HL-60 (cell line): ENCODE data around the gene TJP1.

Experiments
- GABPA ChIP-seq: IDR thresholded peaks from 2 replicates; pipeline ENCODE4 v1.6.1; 2012; ENCODE audit warnings: low read depth
- POLR2AphosphoS5 ChIP-seq: IDR thresholded peaks from 2 replicates; pipeline ENCODE4 v1.6.1; 2012; ENCODE audit warnings: low read depth
- SPI1 ChIP-seq: IDR thresholded peaks from 2 replicates; pipeline ENCODE4 v1.6.1; 2012; ENCODE audit warnings: low read depth, mild to moderate bottlenecking, borderline replicate concordance
- TF ChIP-seq, protein P1 (sequence below): IDR thresholded peaks from one replicate; pipeline ENCODE4 v1.5.1; 2011; ENCODE audit warnings: low read length, control low read depth, inconsistent platforms; ENCODE audit not compliant: insufficient read depth
- TF ChIP-seq, protein P2 (sequence below): IDR thresholded peaks from 2 replicates; pipeline ENCODE4 v1.6.1; 2012; ENCODE audit warnings: low read depth; ENCODE audit not compliant: insufficient replicate concordance

DNA sequence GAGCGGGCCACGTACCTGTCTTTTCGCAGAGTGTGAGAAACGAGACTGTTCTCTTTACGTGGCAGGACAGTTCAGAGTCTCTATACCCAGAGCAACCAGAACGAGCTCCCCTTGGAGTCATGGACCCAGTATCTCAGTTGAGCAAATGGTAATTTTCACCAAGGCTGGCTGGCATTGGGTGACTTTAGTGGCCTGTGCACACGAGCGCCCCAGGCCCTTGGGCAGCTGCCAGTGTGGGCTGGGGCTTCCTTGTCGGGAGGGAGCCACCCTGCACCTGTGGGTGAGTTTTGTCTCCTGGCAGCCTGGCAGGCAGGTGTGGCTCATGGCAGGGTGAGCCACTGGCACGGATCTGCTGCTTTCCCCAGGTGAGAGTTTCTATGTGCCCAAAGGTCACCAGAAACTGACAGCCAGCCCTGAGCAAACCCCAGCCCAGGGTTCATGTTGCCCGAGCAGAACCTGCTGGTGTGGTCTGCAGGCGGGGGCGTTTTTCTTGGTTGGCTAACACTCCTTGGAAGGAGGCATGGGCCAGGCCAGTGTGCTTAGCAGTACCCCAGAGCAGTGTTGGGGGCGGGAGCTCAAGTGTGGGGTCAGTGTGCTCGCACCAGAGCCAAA, 135.0 kb downstream of the TJP1 start:
- TF ChIP-seq, protein P1, sequence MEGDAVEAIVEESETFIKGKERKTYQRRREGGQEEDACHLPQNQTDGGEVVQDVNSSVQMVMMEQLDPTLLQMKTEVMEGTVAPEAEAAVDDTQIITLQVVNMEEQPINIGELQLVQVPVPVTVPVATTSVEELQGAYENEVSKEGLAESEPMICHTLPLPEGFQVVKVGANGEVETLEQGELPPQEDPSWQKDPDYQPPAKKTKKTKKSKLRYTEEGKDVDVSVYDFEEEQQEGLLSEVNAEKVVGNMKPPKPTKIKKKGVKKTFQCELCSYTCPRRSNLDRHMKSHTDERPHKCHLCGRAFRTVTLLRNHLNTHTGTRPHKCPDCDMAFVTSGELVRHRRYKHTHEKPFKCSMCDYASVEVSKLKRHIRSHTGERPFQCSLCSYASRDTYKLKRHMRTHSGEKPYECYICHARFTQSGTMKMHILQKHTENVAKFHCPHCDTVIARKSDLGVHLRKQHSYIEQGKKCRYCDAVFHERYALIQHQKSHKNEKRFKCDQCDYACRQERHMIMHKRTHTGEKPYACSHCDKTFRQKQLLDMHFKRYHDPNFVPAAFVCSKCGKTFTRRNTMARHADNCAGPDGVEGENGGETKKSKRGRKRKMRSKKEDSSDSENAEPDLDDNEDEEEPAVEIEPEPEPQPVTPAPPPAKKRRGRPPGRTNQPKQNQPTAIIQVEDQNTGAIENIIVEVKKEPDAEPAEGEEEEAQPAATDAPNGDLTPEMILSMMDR, result no peak
- TF ChIP-seq, protein P2, sequence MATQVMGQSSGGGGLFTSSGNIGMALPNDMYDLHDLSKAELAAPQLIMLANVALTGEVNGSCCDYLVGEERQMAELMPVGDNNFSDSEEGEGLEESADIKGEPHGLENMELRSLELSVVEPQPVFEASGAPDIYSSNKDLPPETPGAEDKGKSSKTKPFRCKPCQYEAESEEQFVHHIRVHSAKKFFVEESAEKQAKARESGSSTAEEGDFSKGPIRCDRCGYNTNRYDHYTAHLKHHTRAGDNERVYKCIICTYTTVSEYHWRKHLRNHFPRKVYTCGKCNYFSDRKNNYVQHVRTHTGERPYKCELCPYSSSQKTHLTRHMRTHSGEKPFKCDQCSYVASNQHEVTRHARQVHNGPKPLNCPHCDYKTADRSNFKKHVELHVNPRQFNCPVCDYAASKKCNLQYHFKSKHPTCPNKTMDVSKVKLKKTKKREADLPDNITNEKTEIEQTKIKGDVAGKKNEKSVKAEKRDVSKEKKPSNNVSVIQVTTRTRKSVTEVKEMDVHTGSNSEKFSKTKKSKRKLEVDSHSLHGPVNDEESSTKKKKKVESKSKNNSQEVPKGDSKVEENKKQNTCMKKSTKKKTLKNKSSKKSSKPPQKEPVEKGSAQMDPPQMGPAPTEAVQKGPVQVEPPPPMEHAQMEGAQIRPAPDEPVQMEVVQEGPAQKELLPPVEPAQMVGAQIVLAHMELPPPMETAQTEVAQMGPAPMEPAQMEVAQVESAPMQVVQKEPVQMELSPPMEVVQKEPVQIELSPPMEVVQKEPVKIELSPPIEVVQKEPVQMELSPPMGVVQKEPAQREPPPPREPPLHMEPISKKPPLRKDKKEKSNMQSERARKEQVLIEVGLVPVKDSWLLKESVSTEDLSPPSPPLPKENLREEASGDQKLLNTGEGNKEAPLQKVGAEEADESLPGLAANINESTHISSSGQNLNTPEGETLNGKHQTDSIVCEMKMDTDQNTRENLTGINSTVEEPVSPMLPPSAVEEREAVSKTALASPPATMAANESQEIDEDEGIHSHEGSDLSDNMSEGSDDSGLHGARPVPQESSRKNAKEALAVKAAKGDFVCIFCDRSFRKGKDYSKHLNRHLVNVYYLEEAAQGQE, result no peak
- TF ChIP-seq SPI1, result no peak
- TF ChIP-seq POLR2AphosphoS5, result no peak
- TF ChIP-seq GABPA, result no peak
